ENCODE measurements around the gene EPDR1.
"Not testable (repeated sequence)": the region's sequence is repeated elsewhere in the genome, so short reads cannot be mapped to it uniquely, and the experiment has no call there.

EPDR1 gene

DNA sequence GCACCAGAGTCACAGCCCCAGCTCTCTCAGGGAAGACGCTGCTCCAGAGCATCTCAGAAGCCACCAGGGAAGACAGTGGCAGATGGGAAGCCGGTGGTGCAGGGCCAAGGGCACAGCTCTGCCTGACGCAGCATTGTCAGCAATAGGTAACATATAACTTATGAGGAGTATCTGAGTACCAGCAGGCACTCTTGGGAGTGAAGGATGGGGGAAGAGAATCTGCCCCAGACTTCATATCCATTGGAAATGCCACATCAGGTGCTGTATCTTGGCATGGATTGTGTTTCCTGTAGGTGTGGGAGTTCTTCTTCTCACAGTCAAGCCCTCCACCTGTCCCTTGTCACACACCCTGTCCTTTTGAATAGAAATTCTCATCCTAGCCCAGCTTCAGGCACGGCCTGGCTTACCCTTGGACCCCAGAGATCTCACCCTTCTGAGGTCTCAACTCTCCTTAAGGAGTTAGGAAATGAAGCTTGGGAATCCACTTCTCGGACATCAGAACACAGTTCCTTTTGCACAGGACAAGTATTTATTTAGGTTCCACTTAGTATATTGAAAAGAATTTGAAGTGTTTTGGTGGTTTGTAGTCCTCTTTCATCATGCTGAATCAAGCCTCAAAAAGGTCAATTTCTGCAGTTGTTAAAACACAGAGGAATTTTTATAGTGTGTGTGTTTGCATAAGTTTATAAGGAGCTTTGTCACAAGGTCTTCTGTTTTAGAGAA lies 9.9 kb downstream of the EPDR1 start:
- DNase-seq: no peak

DNA sequence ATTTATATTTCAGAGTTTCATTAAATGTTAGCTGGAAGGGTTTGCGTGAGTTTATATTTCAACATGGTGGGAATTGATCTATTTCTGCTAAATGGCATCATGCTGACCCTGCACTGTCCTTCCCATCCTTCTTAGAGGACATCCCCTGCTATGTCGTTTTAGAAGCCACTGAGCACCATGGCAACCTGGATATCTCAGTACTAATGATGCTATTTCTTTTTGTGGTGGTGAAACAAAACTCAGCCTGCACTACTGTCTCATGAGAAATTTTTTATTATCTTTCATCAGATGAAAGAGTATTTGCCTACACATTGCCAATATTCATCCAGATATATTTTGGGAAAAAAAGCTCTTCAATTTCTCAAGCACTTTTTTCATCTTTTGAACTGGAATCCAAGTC lies 12.1 kb downstream of the EPDR1 start:
- DNase-seq: no peak

DNA sequence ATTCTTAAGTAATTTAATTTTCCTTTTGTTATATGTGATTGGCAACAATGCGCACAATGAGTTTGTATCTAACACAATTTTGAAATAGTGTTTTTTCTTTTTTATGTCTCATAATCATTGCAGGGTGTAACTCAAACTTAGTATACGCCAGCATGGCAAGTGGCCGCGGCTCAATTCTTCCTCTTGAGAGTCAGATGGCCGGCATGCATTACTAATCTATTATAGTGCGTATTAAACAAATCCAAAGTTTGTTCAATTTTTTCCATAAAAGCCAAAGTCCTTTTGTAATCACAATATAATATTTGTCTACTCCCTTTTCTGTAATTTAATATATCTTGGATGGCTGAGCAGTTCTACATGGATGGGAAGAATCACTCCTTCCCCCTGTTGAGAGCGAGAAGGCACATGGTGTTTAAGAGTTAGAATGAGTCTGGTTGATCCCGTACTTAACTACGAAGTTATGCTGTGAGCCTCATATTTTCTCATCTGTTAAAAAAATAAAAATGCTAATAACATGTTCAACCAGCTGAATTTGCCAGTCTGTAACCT lies 12.7 kb downstream of the EPDR1 start:
- DNase-seq: no peak

DNA sequence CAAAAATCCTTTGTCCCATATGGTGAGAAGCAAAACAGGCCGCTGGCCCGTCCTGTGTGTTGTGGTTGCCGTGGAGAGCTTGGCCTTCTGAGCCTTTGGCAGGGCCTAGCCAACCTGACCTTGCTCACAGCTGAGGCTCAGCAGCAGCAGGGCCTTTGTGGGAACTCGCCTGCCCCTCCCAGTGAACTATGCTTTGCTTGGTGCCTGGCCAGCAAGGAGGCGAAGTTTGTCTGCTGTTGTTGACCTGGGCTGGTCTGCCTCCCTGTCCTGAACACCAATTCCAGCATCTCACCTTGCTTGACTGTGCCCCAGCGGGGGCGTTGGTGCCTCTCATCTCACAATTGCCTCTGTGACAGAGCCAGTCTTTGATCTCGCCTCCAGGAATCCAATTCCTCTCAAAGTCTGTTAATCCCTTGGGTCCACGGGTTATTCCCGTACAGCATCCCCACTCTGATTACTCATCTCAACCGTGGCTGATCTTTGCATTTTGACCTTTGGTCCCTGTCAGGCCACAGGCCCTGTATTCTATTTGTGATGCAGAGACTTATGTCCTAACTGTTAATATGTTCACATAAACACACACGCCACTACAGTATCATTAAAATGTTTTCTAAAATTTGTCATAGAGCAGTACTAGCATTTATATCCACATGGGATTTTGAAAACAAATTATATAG lies 22.6 kb downstream of the EPDR1 start:
- DNase-seq: no peak

DNA sequence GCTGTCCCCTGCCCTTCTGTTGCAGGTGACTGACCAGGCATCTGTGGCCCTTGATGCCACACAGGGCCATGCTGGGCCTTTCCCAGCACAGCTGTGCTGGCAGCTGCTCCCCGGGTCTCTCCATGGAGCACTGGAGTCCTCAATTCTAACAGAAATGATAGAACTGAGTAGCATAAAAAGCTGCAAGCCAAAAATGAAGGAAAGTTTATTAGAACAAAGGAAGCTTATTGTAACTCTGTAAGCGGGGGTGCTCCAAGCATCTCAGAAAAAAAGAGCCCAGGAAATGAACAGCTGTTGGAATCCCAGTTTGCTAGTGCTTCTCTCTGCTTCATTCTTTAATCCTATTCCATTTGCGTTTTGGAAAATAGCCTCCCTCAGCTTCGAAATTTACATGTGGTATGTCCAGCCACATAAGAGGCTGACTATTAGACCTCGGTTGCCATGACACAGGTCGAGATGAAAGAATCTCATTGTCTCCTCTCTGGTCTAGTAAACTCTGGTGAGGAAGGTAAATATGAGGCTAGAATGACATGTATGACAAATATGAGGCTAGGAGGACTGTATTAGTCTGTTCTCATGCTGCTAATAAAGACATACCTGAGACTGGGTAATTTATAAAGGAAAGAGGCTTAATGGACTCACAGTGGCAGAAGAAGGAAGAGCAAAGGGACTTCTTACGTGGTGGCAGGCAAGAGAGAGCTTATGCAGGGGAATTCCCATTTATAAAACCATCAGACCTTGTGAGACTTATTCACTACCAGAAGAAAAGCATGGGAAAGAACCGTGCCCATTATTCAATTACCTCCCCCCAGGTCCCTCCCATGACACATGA lies 23.7 kb downstream of the EPDR1 start:
- no peak for DNase-seq

DNA sequence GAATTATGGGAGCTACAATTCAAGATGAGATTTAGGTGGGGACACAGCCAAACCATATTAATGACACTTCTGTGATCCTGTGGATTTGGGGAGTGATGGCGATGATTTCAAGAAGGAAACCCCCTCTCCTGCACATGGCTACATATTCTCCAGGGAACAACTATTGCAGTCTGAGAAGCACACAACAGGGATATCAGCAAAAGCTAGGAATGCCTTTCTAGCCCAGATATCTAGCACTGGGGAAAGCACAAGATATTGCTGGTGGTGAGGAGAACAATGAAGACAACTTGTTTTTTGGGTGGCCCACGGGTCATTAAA lies 24.3 kb downstream of the EPDR1 start:
- no peak for DNase-seq

DNA sequence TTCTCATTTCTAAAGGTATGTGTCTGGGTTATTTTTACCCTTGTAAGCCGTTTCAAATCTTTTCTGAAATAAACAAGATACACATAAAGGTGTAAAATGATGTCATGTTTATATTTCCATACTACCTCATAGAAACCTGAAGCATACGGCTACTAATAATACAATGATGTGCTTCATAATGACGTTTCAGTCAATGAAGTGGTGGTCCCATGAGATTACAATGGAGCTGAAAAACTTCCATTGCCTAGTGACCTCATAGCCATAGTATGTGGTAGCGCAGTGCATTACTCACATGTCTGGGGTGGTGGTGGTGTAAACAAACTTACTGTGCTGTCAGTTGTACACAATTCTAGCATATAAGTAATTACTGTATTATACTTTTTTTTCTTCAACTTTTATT lies 24.9 kb downstream of the EPDR1 start:
- no peak for DNase-seq

DNA sequence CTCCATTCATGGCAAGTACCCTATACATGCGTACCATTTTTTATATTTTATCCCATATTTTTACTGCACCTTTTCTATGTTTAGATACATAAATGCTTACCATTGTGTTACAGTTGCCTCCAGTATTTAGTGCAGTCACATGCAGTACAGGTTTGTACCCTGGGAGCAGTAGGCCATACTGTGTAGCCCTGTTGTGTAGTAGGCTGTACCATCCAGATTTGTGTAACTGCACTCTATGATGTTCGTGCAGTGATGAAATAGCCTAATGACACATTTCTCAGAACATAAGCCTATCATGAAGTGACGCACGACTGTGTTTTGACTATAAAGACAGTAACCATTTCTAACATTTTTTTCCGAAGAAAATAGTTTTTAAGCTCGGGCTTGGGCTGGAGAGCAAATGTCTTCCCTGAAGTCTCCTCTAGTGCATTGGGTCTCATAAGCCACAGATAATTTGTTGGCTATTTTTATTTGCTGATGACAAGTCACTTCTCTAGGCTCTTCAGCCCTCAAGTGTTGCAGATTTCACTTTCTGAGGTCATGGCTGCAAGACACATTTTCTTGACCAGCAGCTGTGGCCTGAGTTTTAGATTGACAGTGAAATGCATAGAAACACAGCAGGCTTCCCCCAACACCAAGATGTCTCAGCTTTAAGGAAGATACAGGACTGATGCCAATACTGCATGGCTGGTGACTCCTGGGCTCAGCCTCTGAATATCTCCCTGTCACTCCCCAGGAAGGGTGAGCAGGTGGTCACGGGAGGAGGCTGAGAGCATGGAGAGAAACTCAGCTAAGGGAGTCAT lies 26.9 kb downstream of the EPDR1 start:
- DNase-seq: no peak

DNA sequence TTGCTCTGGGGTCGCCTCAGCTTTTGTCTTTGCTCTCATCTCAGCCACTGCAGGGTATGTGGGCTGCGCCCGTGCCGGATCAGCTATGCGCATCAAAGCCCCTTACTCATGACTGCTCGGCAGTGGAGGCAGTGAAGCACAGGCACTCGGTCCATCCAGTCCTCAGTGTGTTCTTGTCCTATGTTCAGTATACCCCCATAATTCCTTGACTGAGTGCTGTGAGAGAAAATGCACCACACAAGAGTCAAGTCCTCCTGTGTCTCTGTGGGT lies 27.4 kb downstream of the EPDR1 start:
- DNase-seq: no peak

DNA sequence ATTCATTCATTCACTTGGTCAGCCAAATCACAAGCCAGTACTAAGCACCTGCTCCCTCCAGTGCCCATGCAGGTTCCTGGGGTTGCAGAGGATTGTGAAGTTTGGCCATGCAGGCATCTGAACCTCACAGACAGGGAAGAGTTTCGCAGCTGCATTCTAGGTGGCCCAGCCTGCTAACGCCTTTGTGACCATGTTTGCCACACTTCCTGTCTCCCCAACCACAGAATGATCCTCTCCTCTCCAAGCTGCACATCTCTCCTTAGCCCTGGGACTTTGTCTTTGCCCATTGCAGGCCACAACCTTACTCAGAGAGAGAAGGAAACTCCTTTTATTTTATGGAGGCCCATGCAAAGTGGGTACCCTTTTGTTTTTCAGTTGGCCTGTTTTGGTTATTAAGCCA lies 31.8 kb downstream of the EPDR1 start:
- no peak for DNase-seq

DNA sequence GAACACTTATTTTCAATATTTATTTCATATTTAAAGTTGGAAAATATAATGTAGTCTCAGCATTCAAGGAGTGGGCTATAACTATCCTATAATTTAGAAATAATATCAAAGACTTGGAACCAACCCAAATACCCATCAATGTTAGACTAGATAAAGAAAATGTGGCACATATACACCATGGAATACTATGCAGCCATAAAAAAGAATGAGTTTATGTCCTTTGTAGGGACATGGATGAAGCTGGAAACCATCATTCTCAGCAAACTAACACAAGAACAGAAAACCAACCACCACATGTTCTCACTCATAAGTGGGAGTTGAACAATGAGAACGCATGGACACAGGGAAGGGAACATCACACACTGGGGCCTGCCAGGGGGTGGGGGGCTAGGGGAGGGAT lies 33.8 kb downstream of the EPDR1 start:
- not testable (repeated sequence) for DNase-seq

DNA sequence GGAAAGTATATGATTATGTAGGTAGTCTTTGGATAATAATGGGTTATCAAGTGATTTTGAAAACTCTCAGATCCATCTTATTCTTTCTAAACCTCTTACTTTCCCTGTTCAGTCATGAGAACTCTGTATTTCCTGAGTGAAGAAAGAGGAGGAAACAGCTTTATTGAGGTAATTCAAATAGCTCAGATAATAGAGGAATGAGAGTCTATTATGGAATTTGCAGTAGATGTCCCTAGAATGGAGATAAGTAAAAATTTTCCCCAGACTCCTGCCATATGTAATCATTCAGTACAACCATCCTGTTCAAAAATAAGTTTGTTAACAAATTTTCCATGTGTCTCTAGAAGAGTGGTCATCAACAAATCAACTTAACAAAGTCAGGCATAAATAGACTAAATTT lies 36.4 kb downstream of the EPDR1 start:
- DNase-seq: no peak

DNA sequence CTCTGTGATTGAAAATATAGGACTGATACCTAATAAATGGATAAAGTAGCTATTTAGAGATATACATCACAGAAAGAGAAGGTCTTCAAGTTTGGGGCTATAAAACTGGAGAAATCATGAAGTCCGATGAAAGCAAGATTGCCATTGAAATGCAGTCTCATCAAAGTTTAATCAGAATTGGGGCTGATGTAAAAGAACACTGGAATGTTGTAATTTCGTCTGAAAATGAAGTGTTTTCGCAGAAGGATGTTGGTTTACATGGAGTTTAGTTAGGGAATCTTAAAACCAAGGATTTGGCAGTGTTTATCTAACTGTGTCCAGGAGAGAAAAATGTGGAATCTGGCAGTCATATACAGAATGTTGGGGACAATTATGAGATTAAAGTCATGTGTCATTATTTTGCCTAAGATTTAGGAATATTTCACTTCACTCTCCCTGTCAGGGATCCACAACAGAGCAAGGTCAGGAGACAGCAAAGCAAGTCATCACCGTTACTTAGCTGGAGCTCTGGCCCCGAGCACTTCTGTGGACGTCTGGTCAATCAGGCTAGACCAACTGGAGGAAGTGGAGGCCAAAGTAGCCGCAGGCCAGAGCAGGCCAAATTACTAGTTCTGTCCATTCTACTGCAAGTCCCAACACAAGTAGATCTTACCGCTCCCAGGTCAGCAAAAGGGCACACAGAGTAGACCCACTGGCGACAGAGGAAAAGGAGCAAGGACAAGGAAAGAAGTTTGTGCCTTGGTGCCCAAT lies 37.0 kb downstream of the EPDR1 start:
- no peak for DNase-seq

DNA sequence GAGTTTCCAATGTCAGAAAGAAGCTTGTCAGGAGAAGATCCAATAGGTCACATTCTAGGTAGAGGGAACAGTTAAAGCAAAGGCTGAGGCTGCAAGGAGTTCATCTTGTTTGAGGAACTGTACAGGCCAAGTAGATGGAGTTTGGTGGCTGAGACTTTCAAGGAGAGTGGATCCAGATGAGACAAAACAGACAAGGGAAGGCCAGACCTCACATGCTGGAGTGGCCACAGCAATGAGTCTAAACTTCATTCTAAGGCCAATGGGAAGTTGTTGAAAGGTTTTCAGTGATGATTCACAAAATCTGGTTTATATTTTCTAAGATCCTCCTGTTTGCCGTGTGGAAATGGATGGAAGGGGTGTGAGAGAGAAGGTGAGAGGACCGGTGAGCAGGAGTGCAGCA lies 40.0 kb downstream of the EPDR1 start:
- no peak for DNase-seq

DNA sequence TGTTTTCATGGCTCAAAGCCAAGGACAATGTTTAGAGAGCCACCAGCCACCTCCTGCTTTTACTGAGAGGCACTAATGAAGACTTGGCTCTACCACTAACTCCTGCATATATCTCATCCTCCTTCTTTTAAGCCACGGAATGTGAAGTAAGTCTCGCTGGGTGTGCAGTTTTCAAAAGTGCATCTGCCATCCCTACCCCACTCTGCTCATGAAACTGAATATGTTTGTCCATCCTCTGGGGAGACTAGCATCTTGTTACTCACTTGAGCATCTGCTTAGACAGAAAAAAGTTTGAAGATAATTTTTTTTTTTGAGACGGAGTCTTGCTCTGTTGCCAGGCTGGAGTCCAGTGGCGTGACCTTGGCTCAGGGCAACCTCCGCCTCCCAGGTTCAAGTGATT lies 40.8 kb downstream of the EPDR1 start:
- no peak for DNase-seq

DNA sequence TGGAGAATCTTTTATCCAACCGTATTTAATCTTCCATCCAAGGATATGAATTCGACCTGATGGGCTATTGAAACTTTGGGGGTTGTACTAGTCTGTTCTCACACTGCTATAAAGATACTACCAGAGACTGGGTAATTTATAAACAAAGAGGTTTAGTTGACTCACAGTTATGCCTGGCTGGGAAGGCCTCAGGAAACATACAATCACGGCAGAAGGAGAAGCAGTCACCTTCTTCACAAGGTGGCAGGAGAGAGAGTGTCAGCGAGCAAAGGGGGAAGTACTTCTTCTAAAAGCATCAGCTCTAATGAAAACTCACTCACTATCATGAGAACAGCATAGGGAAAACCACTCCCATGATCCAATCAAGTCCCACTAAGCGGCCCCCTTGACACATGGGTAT lies 43.8 kb downstream of the EPDR1 start:
- no peak for DNase-seq

DNA sequence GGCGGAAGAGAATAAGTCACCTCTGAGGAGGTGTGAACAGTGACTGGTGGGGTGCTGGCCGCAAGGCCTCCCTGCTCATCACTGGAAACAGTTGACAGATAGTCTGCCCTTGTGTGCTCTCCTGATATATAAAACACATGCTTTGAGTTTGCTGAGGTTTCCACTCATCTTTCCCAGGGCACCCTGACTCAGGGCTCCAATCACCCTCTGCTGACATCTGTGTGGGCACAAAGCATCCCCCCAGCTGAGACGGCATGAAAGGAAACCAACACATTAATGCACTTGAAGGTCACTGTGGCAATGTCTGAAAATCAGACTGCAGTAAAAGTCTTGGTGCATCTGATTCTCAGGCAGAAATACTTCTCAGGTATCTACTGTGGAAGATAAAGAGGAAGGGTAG lies 49.8 kb downstream of the EPDR1 start:
- no peak for DNase-seq

DNA sequence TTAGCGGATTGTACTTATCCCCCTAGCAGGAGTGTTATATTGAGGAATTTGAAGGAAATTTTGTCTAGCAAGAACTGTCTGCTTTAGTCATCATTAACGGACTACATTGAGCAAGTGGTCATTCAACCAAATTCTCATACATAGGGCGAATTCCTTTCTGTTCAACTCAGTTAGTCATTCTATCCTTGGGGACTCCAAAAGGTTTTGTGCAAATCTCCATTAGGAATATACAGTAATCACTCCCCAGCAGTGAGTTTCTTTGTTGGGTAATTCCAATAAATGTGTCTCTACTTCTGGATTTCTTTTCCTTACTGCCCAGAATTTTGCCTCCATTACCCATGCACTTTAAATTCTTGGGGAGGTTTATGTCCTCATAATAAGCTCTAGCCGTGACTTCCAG lies 51.1 kb downstream of the EPDR1 start:
- no peak for DNase-seq

DNA sequence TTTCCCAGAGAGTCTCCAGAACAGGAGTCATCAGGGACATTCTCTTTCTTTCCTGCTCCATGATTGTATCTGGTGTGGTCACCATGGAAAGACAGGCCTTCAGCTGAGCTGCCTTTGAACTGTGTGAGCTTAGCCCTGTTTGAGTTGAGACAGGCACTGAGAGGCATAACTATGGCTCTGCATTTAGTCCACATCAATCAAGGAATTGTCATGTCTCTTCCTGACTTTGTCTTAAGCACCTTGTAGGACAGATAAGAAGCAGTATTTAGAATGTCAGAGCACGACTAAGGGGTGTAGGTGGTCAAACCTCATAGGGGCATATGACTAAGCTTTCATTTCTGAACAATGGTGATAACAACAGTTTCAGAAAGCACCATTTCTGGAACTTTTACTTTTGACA lies 53.5 kb downstream of the EPDR1 start:
- no peak for DNase-seq

DNA sequence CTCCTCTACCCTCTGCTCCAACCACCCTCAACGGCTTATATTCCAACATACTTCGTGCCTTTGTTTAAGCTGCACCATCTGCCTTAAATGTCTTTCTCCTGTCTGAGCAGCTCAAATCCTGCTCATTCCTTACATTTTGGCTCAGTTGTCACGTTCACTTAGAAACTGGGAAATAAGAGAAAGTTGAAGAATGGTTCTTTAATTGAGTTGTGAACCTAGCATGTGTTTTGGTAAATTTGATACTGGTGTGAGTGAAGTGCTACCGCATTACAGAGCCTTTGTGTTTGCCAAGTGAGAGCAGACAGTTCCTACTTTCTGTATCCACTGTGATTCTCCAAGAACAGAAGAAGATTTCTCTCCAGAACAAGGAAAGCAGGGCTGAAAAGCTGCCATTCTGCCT lies 54.3 kb downstream of the EPDR1 start:
- DNase-seq: no peak

DNA sequence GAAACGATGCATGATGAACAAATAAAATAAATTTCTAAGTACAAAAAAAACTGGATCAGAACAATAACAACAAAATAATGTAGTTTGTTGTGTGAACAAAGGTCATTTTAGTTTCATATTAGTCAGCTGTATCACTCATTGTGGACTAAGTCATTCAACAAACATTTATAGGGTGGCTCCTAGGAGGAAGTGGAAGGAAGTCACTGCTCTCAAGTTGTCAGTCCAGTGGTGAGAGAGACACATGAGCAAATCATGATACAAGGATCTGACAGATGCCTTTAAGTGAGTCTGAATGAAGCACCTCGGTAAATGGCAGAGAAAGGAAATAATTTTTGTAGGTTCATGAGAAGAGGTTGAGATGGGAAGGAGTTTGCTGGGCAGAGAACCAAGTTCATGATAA lies 56.8 kb downstream of the EPDR1 start:
- no peak for DNase-seq

DNA sequence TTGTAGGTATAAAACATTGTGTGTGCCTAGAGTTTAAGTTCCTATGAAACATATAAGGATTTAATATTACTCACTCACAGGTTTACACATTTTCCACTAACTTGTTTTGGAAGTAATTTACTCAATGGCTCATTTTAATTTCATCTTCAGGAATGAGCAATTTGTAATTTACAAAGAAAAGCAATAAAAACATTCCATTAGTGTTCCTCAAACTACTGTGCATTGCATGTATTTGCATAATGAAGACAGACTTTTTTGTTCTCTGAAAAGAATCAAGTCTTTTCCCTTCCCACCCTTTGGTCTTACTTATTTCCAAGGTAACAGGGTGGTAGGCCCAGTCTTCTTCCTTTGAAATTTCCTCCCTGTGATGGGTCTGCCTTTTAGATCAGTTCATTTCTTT lies 61.2 kb downstream of the EPDR1 start:
- no peak for DNase-seq

DNA sequence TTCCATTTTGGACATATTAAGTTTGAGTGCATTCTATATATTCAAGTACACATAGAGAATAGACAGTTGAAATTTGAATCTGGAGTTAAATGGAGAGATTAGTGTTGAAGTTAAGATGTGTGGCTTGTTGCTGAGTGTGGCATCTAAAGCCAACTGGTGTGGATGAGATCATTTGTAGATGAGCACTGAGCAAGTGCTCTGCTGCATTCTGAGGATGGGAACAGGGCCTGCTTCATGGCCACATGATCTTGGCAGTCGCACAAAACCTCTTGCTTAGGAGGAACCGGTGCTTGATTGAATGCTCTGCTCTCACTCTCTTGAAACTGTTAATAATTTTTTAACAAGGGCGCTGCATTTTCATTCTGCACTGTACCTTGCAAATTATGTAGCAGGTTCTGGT lies 62.0 kb downstream of the EPDR1 start:
- DNase-seq: no peak

Data from DMS79 (cell line).